ENCODE data around the gene OR51B4.

The OR51B4 gene

DNA sequence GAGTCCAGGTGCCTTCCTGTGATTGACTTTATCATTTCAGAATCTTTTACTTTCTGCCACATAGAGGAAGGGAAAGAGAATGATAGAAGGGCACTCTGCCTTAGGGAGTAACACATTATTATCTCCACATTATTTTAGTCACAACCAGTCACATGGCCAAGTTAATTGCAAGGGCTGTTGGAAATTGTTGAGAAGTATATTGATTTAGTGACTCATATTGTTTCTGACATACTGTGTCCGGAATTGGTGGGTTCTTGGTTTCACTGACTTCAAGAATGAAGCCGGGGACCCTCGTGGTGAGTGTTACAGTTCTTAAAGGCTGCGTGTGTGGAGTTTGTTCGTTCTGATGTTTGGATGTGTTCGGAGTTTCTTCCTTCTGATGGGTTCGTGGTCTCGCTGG is 8.7 kb downstream of the OR51B4 start:
- no peak for DNase-seq

DNA sequence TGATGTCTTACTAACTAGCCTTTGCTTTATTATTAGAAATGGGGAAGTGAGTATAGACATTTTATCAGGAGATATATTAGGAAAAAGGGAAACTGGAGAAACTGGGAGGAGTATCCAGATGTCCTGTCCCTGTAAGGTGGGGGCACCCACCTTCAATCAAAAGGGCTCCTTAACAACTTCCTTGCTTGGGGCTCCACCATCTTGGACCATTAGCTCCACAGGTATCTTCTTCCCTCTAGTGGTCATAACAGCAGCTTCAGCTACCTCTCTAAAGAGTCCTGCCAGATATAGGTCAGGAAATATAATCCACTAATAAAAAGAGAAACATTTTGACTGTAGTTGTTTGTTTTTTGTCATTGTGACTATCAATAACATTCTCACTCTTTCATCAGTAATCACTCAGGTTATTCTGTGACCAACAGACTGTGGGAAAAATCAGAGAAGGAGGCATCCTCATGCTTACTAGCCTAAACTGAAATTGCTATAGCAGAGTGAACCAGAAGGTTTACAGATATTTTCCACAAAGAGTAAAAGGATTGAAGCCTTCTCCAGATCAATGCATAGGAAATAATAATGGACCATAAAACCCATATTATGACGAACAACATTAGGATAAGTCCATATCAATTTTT is 10.4 kb downstream of the OR51B4 start:
- DNase-seq, result no peak

- no peak for DNase-seq
Measured at GRCh38 chr11:5290106-5290505, 11.6 kb downstream of the OR51B4 start.

DNA sequence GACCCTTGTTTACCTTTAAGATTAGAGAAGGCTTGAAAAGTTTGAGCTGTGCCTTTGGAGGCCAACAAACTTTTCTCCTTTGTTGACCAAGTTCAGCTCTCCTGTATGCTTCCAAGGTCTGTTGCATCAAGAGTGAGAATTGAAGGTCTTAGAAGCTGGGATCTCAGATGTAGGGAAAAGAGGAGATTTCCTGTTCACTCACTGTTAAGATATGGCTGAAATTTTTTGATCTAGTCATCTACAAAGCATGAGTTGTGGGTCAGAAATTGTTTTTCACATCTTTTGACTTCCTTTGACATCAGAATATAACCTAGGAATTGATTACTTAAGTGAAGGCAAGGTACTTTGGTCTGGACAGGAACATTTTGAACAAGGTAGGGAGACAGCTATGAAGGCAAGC is 12.1 kb downstream of the OR51B4 start:
- no peak for DNase-seq

DNA sequence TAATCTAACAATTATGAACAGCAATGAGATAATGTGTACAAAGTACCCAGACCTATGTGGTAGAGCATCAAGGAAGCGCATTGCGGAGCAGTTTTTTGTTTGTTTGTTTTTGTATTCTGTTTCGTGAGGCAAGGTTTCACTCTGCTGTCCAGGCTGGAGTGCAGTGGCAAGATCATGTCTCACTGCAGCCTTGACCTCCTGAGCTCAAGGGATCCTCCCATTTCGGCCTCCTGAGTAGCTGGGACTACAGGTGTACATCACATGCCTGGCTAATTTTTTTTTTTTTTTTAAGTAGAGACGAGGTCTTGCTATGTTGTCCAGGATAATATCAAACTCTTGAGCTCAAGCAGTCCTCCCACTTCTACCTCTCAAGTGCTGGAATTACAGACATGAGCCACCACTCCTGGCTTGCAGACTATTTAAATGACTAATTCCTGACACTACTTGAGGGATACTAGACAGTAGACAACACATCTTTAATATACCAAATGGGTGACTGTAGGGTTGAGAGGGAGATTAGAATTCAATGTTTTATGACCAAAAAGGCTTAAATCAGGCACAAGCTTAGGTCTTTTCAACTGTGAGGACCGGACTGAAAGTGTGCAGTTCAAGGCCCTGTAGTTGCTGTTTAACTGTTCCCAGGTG is 12.7 kb downstream of the OR51B4 start:
- DNase-seq, result no peak

DNA sequence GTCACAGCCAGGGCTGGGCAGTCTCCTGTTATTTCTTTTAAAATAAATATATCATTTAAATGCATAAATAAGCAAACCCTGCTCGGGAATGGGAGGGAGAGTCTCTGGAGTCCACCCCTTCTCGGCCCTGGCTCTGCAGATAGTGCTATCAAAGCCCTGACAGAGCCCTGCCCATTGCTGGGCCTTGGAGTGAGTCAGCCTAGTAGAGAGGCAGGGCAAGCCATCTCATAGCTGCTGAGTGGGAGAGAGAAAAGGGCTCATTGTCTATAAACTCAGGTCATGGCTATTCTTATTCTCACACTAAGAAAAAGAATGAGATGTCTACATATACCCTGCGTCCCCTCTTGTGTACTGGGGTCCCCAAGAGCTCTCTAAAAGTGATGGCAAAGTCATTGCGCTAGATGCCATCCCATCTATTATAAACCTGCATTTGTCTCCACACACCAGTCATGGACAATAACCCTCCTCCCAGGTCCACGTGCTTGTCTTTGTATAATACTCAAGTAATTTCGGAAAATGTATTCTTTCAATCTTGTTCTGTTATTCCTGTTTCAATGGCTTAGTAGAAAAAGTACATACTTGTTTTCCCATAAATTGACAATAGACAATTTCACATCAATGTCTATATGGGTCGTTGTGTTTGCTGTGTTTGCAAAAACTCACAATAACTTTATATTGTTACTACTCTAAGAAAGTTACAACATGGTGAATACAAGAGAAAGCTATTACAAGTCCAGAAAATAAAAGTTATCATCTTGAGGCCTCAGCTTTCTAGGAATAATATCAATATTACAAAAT is 13.4 kb downstream of the OR51B4 start:
- no peak for DNase-seq

DNA sequence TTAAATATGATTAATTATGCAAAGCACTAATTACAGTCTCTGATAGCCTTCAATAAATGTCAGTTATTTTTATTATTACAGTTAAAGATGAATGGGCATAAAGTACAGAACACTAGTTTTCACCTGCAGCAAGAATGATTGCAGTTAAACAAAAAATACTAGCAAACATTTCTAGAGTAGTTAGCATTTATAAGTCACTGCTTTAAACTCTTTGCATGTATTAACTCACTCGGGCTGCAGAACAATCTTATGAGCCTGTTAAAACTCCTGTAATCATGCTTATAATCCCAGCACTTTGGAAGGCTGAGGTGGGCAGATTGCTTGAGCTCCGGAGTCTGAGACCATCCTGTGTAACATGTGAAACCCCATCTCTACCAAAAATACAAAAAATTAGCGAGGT is 14.8 kb downstream of the OR51B4 start:
- no peak for DNase-seq

DNA sequence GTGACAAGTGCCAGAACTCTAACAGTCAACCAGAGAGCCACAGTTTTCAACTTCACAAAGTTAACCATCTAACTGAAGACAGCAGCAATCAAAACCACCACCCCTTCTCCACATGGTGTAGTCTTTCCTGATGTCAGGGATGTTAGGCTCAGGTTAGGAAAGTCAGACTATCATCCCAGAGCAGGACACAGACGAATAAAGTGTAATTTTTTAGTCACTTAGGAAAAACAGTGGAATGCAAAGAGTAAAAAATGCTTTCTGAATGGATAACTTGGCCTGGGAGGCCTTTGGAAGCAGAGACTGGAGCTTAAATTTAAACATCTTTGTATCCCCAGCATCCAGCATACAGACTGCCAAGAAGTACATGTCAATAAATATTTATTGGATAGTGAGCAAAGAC is 15.4 kb downstream of the OR51B4 start:
- DNase-seq, result no peak

GRCh38 chr11:5285703-5286340 is 15.9 kb downstream of the OR51B4 start:
- no peak for DNase-seq

- DNase-seq, result no peak
Measured at GRCh38 chr11:5284637-5285036, 17.1 kb downstream of the OR51B4 start.

DNA sequence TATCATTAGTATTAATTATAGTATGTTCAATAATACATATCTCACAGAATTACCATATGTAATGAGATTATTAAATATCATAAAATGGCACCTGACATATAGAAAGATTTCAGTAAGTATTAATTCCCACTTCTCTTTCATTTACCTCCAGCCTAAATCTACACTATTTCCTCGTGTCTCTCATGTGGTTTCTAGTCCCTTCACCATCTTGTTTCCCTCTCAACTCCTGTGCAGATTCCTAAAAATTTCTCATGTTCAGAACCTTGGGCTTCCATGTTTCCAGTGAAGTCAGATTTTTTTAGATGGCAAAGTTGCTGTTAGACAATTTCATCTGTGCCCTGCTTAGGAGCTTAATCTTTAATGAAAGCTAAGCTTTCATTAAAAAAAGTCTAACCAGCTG is 17.9 kb downstream of the OR51B4 start:
- no peak for DNase-seq

DNA sequence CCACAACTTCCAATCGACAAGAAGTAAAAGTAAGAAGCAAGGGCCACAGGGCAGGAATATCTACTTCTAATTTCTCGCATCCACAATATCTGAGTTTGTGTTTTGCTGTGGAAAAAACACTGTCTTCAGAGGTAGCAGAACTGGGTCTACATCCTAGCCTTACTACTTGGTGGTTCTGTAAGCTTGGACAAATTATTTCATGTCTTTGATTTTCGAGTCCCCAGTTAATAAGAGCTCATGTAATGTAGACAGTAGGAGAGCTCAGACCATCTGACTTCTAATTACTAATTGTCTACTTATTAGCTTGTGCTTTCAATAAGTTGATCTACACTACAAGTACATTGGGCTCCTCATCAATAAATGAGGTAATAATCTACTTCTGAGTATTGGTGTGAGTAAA is 18.7 kb downstream of the OR51B4 start:
- no peak for DNase-seq

GRCh38 chr11:5282628-5283027 is 19.1 kb downstream of the OR51B4 start:
- DNase-seq, result no peak

- no peak for DNase-seq
Measured at GRCh38 chr11:5281596-5281995, 20.1 kb downstream of the OR51B4 start.

DNA sequence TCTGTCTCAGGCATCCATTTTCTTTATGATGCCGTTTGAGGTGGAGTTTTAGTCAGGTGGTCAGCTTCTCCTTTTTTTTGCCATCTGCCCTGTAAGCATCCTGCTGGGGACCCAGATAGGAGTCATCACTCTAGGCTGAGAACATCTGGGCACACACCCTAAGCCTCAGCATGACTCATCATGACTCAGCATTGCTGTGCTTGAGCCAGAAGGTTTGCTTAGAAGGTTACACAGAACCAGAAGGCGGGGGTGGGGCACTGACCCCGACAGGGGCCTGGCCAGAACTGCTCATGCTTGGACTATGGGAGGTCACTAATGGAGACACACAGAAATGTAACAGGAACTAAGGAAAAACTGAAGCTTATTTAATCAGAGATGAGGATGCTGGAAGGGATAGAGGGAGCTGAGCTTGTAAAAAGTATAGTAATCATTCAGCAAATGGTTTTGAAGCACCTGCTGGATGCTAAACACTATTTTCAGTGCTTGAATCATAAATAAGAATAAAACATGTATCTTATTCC is 21.1 kb downstream of the OR51B4 start:
- DNase-seq, result no peak

GRCh38 chr11:5279471-5280090 is 22.2 kb downstream of the OR51B4 start:
- no peak for DNase-seq

GRCh38 chr11:5277807-5278382 is 23.9 kb downstream of the OR51B4 start:
- DNase-seq, result no peak

- DNase-seq, result no peak
Measured at GRCh38 chr11:5276697-5277096, 25.0 kb downstream of the OR51B4 start.

DNA sequence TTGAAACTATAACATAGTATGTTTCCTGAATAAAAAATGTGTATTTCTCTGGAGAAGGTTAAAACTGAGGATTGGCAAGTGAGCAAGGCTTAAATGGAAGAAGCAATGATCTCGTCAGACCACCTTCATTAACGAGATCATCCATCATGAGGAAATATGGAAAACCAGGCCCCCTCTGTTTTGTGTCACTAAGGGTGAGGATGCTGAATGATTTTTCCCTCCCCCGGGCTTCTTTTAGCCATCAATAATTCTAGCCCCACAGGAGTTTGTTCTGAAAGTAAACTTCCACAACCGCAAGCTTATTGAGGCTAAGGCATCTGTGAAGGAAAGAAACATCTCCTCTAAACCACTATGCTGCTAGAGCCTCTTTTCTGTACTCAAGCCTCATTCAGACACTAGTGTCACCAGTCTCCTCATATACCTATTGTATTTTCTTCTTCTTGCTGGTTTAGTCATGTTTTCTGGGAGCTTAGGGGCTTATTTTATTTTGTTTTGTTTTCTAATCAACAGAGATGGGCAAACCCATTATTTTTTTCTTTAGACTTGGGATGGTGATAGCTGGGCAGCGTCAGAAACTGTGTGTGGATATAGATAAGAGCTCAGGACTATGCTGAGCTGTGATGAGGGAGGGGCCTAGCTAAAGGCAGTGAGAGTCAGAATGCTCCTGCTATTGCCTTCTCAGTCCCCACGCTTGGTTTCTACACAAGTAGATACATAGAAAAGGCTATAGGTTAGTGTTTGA is 26.2 kb downstream of the OR51B4 start:
- no peak for DNase-seq

GRCh38 chr11:5274395-5274794 is 27.4 kb downstream of the OR51B4 start:
- no peak for DNase-seq

DNA sequence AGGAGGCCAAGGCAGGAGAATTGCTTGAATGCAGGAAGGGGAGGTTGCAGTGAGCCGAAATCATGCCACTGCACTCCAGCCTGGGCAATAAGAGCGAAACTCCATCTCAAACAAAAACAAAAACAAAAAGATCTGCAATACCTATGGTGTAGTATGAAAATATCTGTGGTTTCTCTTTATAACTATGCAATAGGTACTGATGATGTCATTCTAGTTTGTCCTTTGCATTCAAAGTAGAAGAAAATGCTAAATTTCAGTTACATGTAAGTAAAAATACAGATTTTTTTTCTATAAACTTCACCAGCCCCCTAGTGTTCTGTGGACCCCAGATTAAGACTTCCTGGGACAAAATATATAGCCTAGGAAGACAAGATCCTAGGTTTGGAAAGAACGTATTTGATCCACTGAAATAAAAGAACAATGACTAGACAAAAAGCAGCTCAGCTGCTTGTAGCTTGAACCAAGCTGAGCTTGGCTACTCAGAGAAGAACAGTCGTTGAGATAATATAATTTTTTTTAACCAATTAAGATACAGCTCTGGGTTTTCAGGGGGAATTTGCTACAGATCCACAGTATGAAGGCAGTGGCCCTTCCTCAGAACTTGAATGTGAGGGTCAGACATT is 29.2 kb downstream of the OR51B4 start:
- no peak for DNase-seq

All from cortex of kidney (tissue), 1 donor.